Mesendoderm (in vitro differentiated cells): ENCODE measurements around the gene BNIP1.
A peak's percentile ranks its signal among the peaks of the same experiment; 100 is the strongest.
"Not testable (repeated sequence)": the region's sequence is repeated elsewhere in the genome, so short reads cannot be mapped to it uniquely, and the experiment has no call there.

Experiments
- DNase-seq: peaks from one replicate; pipeline ENCODE4 v3.0.0; 2013
- H2AK5ac ChIP-seq: 2 replicates; pipeline ENCODE4 v1.6.1; 2013; ENCODE audit warnings: low read length, inconsistent platforms
- H2BK120ac ChIP-seq: 2 replicates; pipeline ENCODE4 v1.6.1; 2013; ENCODE audit warnings: low read depth, mild to moderate bottlenecking, low read length, moderate library complexity, mixed read lengths
- H2BK15ac ChIP-seq: replicated peaks from 2 replicates; pipeline ENCODE4 v1.6.1; 2013; ENCODE audit warnings: low read depth, mild to moderate bottlenecking, moderate library complexity
- H2BK5ac ChIP-seq: 2 replicates; pipeline ENCODE4 v1.6.1; 2013; ENCODE audit warnings: low read length, inconsistent platforms
- H3K18ac ChIP-seq: 2 replicates; pipeline ENCODE4 v1.6.1; 2013; ENCODE audit warnings: mild to moderate bottlenecking, low read length, mixed read lengths
- H3K23ac ChIP-seq: one replicate; pipeline ENCODE4 v1.6.1; 2013; ENCODE audit warnings: low read length
- H3K27ac ChIP-seq: 2 replicates; pipeline ENCODE4 v1.5.1; 2013; ENCODE audit warnings: low read depth, mild to moderate bottlenecking, inconsistent platforms, low read length, moderate library complexity
- H3K27me3 ChIP-seq: 2 replicates; pipeline ENCODE4 v1.6.1; 2013; ENCODE audit warnings: low read length, control low read depth, mild to moderate bottlenecking, inconsistent platforms; ENCODE audit not compliant: insufficient read depth, poor library complexity
- H3K36me3 ChIP-seq: 2 replicates; pipeline ENCODE4 v1.6.1; 2013; ENCODE audit warnings: low read length, inconsistent platforms; ENCODE audit not compliant: control insufficient read depth, insufficient read depth
- H3K4ac ChIP-seq: one replicate; pipeline ENCODE4 v1.6.1; 2013; ENCODE audit warnings: low read depth, mild to moderate bottlenecking, low read length, moderate library complexity
- H3K4me1 ChIP-seq: 2 replicates; pipeline ENCODE4 v1.6.1; 2013; ENCODE audit warnings: low read depth, low read length, inconsistent platforms; ENCODE audit not compliant: control insufficient read depth
- H3K4me2 ChIP-seq: 2 replicates; pipeline ENCODE4 v1.6.1; 2013; ENCODE audit warnings: low read length
- H3K4me3 ChIP-seq: 2 replicates; pipeline ENCODE4 v1.5.1; 2013; ENCODE audit warnings: mild to moderate bottlenecking, low read length
- H3K56ac ChIP-seq: one replicate; pipeline ENCODE4 v1.6.1; 2013; ENCODE audit warnings: low read length
- H3K79me1 ChIP-seq: 2 replicates; pipeline ENCODE4 v1.6.1; 2013; ENCODE audit warnings: low read length, inconsistent platforms
- H3K79me2 ChIP-seq: 2 replicates; pipeline ENCODE4 v1.6.1; 2013; ENCODE audit warnings: mild to moderate bottlenecking, low read length; ENCODE audit not compliant: control insufficient read depth, insufficient read depth
- H3K9ac ChIP-seq: 2 replicates; pipeline ENCODE4 v1.6.1; 2013; ENCODE audit warnings: low read length, inconsistent platforms
- H4K5ac ChIP-seq: one replicate; pipeline ENCODE4 v1.6.1; 2013; ENCODE audit warnings: low read length
- H4K8ac ChIP-seq: one replicate; pipeline ENCODE4 v1.6.1; 2013; ENCODE audit warnings: low read depth, mild to moderate bottlenecking, control low read depth, low read length, moderate library complexity
- whole genome bisulfite sequencing: extraction: QIAGEN DNeasy Blood & Tissue Kit; methylation state at CpG from one replicate; pipeline ENCODE4 v1.1.7; 2013; ENCODE audit warnings: low lambda C conversion rate, missing lambda C conversion rate; ENCODE audit not compliant: insufficient coverage; ENCODE audit errors: extremely low coverage; 5-methylcytosine and 5-hydroxymethylcytosine counted together

Gene BNIP1

GRCh38 chr5:173108914-173109313 is 35.4 kb upstream of the BNIP1 start:
- Histone ChIP-seq H3K4me1 (no peaks in the 10 kb centered on the region), H3K79me1 (no peaks in the 10 kb centered on the region), H3K79me2 (no peaks in the 10 kb centered on the region), H4K5ac (no peak overlapping the region), H3K27ac (no peak overlapping the region), H3K4me3 (no peak overlapping the region), H3K9ac (no peak overlapping the region), H2BK120ac (no peak overlapping the region), H2BK15ac (no peak overlapping the region), H3K56ac (no peak overlapping the region), H3K36me3 (no peaks in the 10 kb centered on the region), H3K4ac (no peak overlapping the region), H3K27me3 (no peaks in the 10 kb centered on the region), H3K23ac (no peak overlapping the region), H3K18ac (no peak overlapping the region), H2AK5ac (no peak overlapping the region), H2BK5ac (no peak overlapping the region), H3K4me2 (no peak overlapping the region), H4K8ac (no peak overlapping the region)
- peak; percentile 4 for DNase-seq
- WGBS: 100% methylated on average over 1 of the region's 3 CpGs

DNA sequence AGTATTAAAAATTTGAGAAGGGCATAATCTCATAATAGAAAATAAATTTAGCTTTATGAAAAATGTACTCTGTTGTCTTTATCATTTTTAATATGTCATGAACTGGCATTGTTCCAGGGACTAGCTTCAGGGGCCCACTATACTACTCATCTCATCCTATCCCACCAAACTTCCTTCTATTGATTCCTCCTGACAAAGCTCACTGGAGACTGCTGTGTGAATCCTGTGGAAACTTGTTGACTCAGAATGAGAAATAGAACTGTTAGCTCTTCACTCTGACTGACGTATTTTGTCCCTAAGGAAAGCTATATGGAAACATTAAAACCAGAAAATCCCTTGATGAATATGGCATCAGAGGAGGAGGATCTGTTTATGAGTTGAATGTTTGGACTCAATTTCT is 29.8 kb upstream of the BNIP1 start:
- Histone ChIP-seq H4K5ac (no peak overlapping the region), H3K27ac (no peak overlapping the region), H3K79me1 (no peaks in the 10 kb centered on the region), H3K4me2 (no peak overlapping the region), H3K4me3 (no peak overlapping the region), H2BK5ac (no peak overlapping the region), H3K36me3 (no peaks in the 10 kb centered on the region), H2AK5ac (no peak overlapping the region), H3K56ac (no peak overlapping the region), H4K8ac (no peak overlapping the region), H3K23ac (no peak overlapping the region), H3K79me2 (no peaks in the 10 kb centered on the region), H3K4me1 (no peaks in the 10 kb centered on the region), H3K18ac (no peak overlapping the region), H3K9ac (no peak overlapping the region), H2BK120ac (no peak overlapping the region), H2BK15ac (no peak overlapping the region), H3K4ac (no peak overlapping the region), H3K27me3 (no peaks in the 10 kb centered on the region)
- WGBS: no CpG with 5 or more reads among the region's 1 CpG
- DNase-seq: no peak

DNA sequence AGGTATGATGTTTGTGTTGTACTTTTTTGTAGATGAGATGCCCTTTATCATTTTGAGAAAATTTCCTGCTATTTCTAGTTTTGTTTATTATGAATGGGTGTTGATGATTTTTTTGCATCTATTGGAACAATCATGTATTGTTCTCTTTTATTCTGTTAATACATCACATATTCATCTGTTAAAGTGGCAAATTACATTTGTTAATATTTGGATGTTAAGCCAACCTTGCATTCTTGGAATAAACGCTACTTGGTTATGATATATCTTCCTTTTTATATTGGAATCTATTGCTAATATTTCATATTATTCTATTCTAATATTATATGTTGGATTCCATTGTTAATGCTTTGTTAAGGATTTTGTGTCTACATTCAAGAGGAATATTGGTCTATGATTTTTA is 24.6 kb upstream of the BNIP1 start:
- Histone ChIP-seq H2AK5ac (no peak overlapping the region), H3K4ac (no peak overlapping the region), H2BK120ac (no peak overlapping the region), H3K79me1 (no peaks in the 10 kb centered on the region), H2BK5ac (no peak overlapping the region), H3K27ac (no peak overlapping the region), H3K79me2 (no peaks in the 10 kb centered on the region), H3K4me2 (no peak overlapping the region), H3K4me1 (no peaks in the 10 kb centered on the region), H3K56ac (no peak overlapping the region), H4K8ac (no peak overlapping the region), H2BK15ac (no peak overlapping the region), H3K27me3 (no peaks in the 10 kb centered on the region), H3K36me3 (no peaks in the 10 kb centered on the region), H4K5ac (no peak overlapping the region), H3K4me3 (no peak overlapping the region), H3K9ac (no peak overlapping the region), H3K23ac (no peak overlapping the region), H3K18ac (no peak overlapping the region)
- DNase-seq: no peak
- WGBS: no CpG with 5 or more reads among the region's 1 CpG

- H3K23ac ChIP-seq: no peak overlapping the region
- no peak overlapping the region for H2BK120ac ChIP-seq
- H4K5ac ChIP-seq: no peak overlapping the region
- no peak overlapping the region for H3K56ac ChIP-seq
- H2BK5ac ChIP-seq: no peak overlapping the region
- H3K4ac ChIP-seq: no peak overlapping the region
- no CpG with 5 or more reads among the region's 3 CpGs for WGBS
- no peaks in the 10 kb centered on the region for H3K27me3 ChIP-seq
- no peak overlapping the region for H3K4me3 ChIP-seq
- H3K4me2 ChIP-seq: no peak overlapping the region
- no peaks in the 10 kb centered on the region for H3K79me2 ChIP-seq
- no peaks in the 10 kb centered on the region for H3K4me1 ChIP-seq
- H2AK5ac ChIP-seq: no peak overlapping the region
- H3K18ac ChIP-seq: no peak overlapping the region
- DNase-seq: no peak
- H3K36me3 ChIP-seq: no peaks in the 10 kb centered on the region
- H3K79me1 ChIP-seq: no peaks in the 10 kb centered on the region
- H2BK15ac ChIP-seq: no peak overlapping the region
- no peak overlapping the region for H3K27ac ChIP-seq
- no peak overlapping the region for H4K8ac ChIP-seq
- H3K9ac ChIP-seq: no peak overlapping the region
Measured at GRCh38 chr5:173123416-173123815, 20.9 kb upstream of the BNIP1 start.

DNA sequence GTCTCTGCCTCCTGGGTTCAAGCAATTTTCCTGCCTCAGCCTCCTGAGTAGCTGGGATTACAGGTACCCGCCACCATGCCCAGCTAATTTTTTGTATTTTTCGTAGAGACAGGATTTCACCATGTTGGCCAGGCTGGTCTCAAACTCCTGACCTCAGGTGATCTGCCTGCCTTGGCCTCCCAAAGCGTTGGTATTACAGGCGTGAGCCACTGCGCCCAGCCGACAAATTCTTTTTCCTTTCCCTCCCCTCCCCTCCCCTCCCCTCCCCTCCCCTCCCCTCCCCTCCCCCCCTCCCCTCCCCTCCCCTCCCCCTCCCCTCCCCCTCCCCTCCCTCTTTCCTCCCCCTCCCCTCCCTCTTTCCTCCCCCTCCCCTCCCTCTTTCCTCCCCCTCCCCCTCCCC is 12.2 kb upstream of the BNIP1 start:
- no CpG with 5 or more reads among the region's 6 CpGs for WGBS
- not testable (repeated sequence) for H4K5ac ChIP-seq, H3K27ac ChIP-seq, H3K4me1 ChIP-seq, H3K79me2 ChIP-seq, H3K36me3 ChIP-seq, H3K9ac ChIP-seq, H2BK15ac ChIP-seq, H3K23ac ChIP-seq, H3K56ac ChIP-seq, H4K8ac ChIP-seq, H2AK5ac ChIP-seq, H3K18ac ChIP-seq, H3K4ac ChIP-seq, H2BK5ac ChIP-seq, H2BK120ac ChIP-seq, H3K79me1 ChIP-seq, H3K4me3 ChIP-seq, H3K27me3 ChIP-seq, H3K4me2 ChIP-seq, DNase-seq

GRCh38 chr5:173138707-173139106 is 5.6 kb upstream of the BNIP1 start:
- H3K23ac ChIP-seq: no peak overlapping the region
- no peak overlapping the region for H2BK15ac ChIP-seq
- no peaks in the 10 kb centered on the region for H3K27me3 ChIP-seq
- no peak overlapping the region for H3K9ac ChIP-seq
- no peaks in the 10 kb centered on the region for H3K36me3 ChIP-seq
- DNase-seq: peak; percentile 43
- H3K56ac ChIP-seq: no peak overlapping the region
- no peak overlapping the region for H2AK5ac ChIP-seq
- H3K4me2 ChIP-seq: no peak overlapping the region
- no peak overlapping the region for H4K8ac ChIP-seq
- no peaks in the 10 kb centered on the region for H3K79me1 ChIP-seq
- no peak overlapping the region for H3K27ac ChIP-seq
- no peak overlapping the region for H3K18ac ChIP-seq
- no peak overlapping the region for H2BK5ac ChIP-seq
- H3K4me1 ChIP-seq: peaks cover 2% of the 10 kb centered on the region
- H2BK120ac ChIP-seq: no peak overlapping the region
- no peak overlapping the region for H3K4me3 ChIP-seq
- no peak overlapping the region for H4K5ac ChIP-seq
- no peak overlapping the region for H3K4ac ChIP-seq
- no peaks in the 10 kb centered on the region for H3K79me2 ChIP-seq
- WGBS: no CpG with 5 or more reads among the region's 3 CpGs
